H7 (cell line): ENCODE measurements around the gene RAD51B. TPM values are rescaled to one million over a fixed set of nuclear protein-coding genes. Genes with fewer than 3 reads are reported as not detected.

Source experiments
- DNase-seq: peaks from one replicate; pipeline ENCODE4 v3.0.0; 2012
- H3K27me3 ChIP-seq: 2 replicates; pipeline ENCODE4 v1.6.0; 2011; ENCODE audit warnings: mild to moderate bottlenecking, low read length; ENCODE audit not compliant: control insufficient read depth, insufficient read depth
- H3K36me3 ChIP-seq: replicated peaks from 2 replicates; pipeline ENCODE4 v1.5.1; 2011; ENCODE audit warnings: low read length; ENCODE audit not compliant: control insufficient read depth, insufficient read depth
- H3K4me3 ChIP-seq: 2 replicates; pipeline ENCODE4 v1.5.1; 2011; ENCODE audit warnings: low read depth, mild to moderate bottlenecking, control low read depth, low read length, moderate library complexity; ENCODE audit not compliant: insufficient read depth
- total RNA-seq: library from RNA; depleted of rRNA; stranded (reverse); fragments of >200 nt; shearing (Covaris generic); gene quantifications from 2 replicates; pipeline ENCODE4 v1.2.3, GENCODE V29; 2014

Gene RAD51B
- total RNA-seq, 1 experiment from 2014 or later: 9.6 TPM

DNA sequence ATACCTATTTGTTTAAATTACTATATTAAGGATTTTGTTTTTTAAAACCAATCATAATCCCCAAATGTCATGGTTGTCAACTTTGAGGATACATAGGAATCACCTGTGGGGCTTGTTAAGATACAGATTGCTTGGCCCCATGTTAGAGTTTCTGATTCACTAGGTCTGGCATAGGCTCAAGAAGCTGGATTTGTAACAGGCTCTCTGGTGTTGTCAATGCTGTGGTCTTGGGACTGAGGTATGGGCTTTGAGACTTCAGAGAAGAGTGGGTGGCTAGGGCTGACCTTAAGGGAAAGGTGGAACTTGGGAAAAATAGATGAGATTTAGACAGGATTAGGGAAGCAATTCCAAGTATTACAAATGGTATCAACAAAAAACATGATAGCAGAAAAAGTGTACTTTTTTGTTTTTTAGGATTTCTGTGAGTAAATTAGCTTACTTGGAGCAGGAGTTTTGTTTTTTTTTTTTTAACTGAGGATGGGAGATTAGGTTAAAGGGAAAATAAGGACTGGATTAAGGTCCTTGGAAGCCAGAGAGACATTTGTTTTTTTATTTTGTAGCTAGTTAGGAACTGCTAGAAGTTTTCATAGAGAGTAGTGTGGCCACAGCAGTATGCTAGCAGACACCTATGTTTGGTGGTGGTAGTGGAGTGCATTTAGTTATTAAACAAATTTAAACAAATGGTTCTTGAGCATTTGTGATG, 88.6 kb downstream of the RAD51B start:
- no peak for DNase-seq
- Histone ChIP-seq H3K27me3 (no peaks in the 10 kb centered on the region), H3K4me3 (no peak overlapping the region), H3K36me3 (no peaks in the 10 kb centered on the region)

DNA sequence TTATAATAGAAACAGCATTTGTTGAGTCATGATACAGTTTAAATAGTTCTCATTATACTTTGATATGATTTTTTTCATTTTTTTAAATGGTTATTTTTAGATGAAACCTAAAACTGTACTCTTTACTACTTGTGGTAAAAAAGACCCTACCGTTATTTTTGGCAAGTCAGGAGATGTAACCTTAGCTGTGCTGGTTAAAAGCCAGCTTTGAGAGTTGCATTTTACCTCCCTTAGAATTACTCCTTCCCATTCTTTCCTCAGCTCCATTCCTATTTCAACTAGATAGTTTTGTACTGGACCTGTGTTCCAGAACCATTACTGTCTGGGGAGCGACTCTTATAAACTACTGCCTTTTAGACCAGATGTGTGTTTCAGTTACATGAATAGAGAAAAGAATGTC, 92.0 kb downstream of the RAD51B start:
- DNase-seq: no peak
- Histone ChIP-seq H3K4me3 (no peak overlapping the region), H3K27me3 (no peaks in the 10 kb centered on the region), H3K36me3 (no peaks in the 10 kb centered on the region)

DNA sequence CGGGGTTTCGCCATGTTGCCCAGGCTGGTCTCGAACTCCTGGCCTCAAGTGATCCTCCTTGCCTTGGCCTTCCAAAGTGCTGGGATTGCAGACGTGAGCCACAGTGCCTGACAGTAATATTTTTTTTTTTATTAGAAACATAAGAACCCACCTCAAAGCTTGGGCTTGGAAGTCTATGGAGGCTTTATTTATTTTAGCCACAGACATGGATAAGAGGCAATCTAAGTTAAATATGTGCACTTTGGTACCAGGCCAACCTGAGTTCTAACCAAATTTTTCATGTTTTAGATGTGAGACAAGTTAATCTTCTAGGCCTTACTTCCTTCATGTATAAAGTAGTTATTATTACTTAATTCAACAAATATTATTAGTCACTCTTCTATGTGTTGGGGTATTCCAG, 96.9 kb downstream of the RAD51B start:
- H3K27me3 ChIP-seq: no peaks in the 10 kb centered on the region
- no peak overlapping the region for H3K4me3 ChIP-seq
- DNase-seq: no peak
- no peaks in the 10 kb centered on the region for H3K36me3 ChIP-seq

DNA sequence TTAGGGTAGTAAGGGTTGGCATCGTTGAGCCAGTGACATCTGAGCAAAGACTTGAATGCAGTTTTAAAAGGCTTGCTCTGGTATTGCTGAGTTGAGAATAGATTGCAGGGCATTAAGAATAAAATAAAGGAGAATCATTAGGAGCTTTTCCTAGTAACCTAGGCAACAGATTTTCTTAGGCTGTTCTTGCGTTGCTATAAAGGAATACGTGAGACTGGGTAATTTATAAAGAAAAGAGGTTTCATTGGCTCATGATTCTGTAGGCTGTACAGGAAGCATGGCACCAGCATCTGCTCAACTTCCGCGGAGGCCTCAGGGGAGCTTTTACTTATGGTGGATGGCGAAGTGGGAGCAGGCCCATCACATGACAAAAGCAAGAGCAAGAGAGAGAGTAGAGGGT, 97.4 kb downstream of the RAD51B start:
- Histone ChIP-seq H3K36me3 (no peaks in the 10 kb centered on the region), H3K27me3 (no peaks in the 10 kb centered on the region), H3K4me3 (no peak overlapping the region)
- no peak for DNase-seq

DNA sequence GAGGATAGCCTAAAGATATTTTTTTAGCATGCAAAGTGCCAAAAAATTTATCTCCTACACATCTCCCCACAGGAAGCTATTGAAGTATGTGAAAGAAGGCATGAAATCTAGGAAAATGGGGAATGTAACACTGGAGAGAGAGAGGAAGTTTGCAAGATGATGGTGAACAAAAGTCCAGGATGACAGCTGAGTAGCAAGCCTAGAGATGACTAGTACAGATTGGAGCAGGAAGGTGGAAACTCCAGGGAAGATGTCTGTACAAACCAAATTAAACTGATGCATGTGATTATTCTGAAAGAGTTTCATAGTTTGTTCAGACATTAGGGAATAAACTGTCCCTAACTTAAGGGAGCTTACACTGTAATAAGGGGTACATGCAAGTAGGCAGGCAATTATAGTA, 99.3 kb downstream of the RAD51B start:
- no peak for DNase-seq
- no peaks in the 10 kb centered on the region for H3K36me3 ChIP-seq
- H3K4me3 ChIP-seq: no peak overlapping the region
- H3K27me3 ChIP-seq: no peaks in the 10 kb centered on the region

DNA sequence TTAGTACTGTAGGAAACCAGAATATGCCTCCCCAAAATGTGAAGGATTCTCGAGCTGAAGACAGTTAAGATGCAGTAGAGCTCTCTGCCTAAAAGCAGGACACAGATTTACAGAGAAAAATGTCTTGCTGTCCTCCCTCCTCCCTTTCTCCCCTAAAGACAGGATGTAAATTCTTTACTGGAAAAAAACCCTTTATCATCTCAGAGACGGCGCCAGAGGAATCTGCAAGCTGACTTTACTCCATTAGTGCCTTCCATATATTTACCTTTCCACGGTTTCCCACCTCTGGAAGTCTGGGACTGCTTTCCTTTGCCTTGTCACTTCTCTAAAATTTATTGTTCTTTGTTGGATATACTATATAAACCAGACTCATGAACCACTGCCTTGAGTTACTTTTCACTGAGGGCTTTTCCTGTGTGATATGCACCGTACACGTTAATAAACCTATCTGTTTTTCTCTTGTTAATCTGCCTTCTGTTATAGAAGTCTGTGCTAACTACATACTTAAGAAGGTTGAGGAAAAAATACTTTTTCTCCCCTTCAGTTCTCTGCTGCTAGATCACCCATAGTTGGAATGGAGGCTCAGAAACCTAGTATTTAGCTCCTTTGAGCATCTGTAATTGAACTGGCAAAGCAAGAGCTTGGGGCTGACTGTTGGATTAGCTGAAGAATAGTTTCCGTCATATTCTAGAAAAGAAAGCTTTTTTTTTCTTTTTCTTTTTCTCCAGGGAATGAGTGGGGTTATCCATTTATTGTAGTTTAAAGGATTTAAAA, 99.9 kb downstream of the RAD51B start:
- Histone ChIP-seq H3K27me3 (no peaks in the 10 kb centered on the region), H3K36me3 (no peaks in the 10 kb centered on the region), H3K4me3 (no peak overlapping the region)
- no peak for DNase-seq

DNA sequence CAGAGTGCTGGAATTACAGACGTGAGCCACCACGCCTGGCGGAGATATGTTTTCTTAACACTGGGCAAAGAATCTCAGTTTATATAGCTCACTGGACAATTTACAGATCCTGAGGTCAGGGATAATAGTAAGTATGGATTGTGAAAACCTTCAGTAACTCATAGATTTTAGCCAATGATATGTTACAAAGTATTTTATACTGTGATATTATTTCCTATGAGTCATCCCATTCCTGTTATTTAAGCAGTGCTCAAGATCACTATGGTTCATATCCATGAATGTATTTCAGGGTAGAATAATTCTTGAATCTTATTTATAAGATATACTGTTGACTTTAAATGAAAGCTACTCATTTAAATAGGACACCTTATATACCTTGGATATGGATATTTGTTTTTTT, 107.2 kb downstream of the RAD51B start:
- no peak for DNase-seq
- no peaks in the 10 kb centered on the region for H3K36me3 ChIP-seq
- H3K4me3 ChIP-seq: no peak overlapping the region
- no peaks in the 10 kb centered on the region for H3K27me3 ChIP-seq

DNA sequence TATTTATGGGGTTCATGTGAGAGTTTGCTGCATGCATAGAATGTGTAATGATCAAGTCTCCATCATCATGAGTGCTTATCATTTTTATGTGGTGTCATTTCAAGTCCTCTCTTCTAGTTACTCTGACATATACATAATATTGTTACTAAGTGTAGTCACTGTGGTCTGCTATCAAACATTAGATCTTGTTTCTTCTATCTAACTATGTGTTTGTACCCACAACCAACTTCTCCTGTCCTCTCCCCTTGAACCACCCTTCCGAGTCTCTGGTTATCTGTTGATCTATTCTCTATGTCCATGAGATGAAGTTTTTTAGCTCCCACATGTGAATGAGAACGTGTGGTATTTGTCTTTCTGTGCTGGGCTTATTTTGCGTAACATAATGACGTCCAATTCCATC, 107.7 kb downstream of the RAD51B start:
- no peaks in the 10 kb centered on the region for H3K36me3 ChIP-seq
- DNase-seq: no peak
- no peak overlapping the region for H3K4me3 ChIP-seq
- no peaks in the 10 kb centered on the region for H3K27me3 ChIP-seq

DNA sequence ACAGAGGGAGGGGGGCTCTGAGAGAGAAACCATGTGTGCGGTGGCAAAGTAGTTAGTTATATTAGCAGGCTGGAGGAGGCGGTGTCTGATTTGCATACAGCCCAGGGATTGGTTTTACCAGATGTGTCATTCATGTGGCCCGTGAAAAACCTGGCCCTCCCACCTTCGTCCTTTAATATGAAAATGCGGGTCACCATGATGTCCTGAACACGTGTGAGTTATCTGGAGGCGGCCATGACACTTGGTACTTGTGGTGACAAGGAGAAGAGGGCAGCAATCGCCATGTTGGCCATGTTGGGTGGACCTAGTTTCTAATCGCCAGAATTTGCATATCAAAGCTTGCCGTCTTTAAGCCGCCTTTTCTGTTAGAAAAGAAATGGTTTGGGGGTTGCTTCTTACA, 108.8 kb downstream of the RAD51B start:
- H3K4me3 ChIP-seq: no peak overlapping the region
- no peaks in the 10 kb centered on the region for H3K27me3 ChIP-seq
- no peaks in the 10 kb centered on the region for H3K36me3 ChIP-seq
- no peak for DNase-seq

DNA sequence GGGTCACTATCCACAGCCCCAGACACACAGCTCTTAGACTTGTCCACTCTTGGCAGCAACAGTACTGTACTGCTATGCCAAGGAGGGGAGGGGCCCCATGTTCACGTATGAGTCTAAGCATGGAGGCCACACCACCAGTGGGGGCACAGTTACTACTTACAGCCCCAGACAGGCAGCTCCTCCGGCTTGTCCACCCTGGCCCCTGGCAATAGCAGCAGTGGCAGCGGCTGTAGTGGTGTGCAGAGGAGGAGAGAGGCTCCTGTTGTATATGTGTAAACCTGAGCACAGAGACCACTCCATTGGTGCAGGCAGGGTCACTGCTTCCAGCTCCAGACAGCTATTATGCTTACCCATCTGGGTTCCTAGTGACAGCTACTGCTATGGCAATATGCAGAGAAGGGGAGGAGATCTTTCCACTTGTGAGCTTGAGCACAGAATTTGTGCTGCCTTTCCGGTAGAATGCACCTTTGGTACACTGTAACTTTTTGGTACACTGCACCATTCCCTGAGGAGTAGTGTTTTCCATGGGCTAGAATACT, 113.2 kb downstream of the RAD51B start:
- Histone ChIP-seq H3K4me3 (no peak overlapping the region), H3K27me3 (no peaks in the 10 kb centered on the region), H3K36me3 (no peaks in the 10 kb centered on the region)
- no peak for DNase-seq

DNA sequence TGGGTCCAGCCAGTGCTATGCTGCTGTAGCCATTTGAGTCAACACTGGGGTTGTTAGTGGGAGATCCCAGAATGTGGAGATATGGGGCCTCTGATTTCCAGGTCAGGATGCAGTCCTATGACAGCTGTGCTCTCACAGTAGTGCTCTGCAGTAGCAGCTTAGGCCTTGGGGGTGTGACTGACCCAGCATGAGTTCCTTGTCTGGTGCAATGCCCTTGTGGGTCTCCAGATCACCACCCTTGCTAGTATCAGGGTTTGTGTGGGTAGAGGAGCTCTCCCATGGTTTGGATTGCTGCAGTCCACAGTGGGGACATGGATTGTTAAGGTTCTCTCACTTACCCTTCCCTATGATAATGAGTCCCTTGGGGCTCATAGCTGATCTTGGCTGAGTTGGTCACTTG, 113.7 kb downstream of the RAD51B start:
- H3K27me3 ChIP-seq: no peaks in the 10 kb centered on the region
- H3K4me3 ChIP-seq: no peak overlapping the region
- DNase-seq: no peak
- no peaks in the 10 kb centered on the region for H3K36me3 ChIP-seq

DNA sequence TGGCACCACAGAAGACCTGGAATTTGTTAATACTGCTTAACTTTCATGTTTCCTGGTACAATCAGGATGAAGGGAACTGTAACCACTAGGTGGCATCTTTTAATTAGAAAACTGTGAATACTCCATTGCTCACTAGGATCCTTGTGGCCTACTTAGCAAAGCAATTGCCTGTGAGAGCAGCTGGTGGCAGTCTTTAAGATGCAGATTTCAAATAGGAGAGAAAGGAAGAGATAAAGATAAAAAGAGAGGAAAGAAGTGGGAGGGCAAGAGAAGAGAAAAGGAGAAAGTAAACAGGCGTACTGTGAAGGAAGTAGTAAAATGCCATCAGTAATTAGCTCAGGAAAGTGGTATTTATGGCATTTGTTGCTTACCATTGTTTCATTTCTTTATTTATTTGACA, 114.5 kb downstream of the RAD51B start:
- Histone ChIP-seq H3K4me3 (no peak overlapping the region), H3K36me3 (no peaks in the 10 kb centered on the region), H3K27me3 (no peaks in the 10 kb centered on the region)
- DNase-seq: peak; percentile 72

DNA sequence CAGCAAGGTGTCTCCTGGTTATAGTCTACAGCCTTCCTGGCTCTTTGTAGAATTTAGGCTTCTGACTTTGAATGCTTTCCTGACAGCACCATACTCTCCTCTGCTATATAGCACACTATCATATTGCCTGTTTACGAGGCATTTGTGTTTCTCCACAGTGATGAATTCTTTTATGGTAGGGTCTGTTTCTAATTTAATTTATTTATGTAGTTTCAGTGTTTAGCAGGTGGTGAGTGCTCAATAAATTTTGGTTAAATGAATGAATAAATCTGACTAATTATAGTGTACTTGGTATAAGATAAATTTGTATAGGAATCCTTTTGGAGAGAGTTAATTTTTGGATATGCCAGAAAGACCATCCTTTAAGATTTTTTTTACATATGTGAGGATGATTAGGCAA, 115.3 kb downstream of the RAD51B start:
- Histone ChIP-seq H3K27me3 (no peaks in the 10 kb centered on the region), H3K4me3 (no peak overlapping the region), H3K36me3 (no peaks in the 10 kb centered on the region)
- no peak for DNase-seq

DNA sequence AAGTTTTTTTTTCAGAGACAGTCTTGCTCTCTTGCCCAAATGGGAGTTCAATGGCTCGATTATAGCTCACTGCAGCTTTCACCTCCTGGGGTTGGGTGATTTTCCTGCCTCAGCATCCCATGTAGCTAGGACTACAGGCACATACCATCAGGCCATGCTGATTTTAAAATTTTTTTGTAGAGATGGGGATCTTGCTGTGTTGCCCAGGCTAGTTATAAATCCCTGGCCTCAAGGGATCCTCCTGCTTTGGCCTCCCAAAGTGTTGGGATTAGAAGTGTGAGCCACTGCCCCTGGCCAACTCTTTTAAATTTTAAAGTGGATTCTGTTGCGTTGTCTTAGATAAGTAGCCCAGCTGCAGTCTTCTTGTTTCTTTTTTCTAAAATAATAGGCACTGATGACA, 115.8 kb downstream of the RAD51B start:
- DNase-seq: no peak
- Histone ChIP-seq H3K27me3 (no peaks in the 10 kb centered on the region), H3K36me3 (no peaks in the 10 kb centered on the region), H3K4me3 (no peak overlapping the region)

DNA sequence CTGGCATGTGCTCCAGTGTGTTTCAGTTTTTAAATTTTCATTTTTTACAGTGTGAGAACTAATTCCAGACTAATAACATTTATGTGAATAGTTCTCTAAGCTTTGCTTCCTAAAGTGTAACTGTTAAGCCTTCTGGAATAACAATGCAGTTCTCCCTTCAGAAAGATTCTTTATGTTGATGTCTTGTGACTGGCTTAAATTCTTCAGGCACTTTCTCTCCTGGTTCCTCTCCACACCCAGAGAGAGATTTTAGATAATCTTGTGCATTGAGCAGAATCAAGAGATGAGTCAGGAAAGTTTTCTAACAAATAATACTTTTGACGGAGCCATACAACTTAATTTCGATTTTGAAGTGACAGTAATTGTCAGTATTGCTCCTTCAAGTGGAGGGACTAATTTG, 118.5 kb downstream of the RAD51B start:
- no peak for DNase-seq
- Histone ChIP-seq H3K36me3 (no peaks in the 10 kb centered on the region), H3K27me3 (no peaks in the 10 kb centered on the region), H3K4me3 (no peak overlapping the region)
